ENCODE results near the gene FSTL3. TPM values are rescaled to one million over a fixed set of nuclear protein-coding genes. Genes with fewer than 3 reads are reported as not detected.
"Not testable (repeated sequence)": the region's sequence is repeated elsewhere in the genome, so short reads cannot be mapped to it uniquely, and the experiment has no call there.

Gene FSTL3
- total and polyA plus RNA-seq, 7 donors = 4.3 to 30.3 (median 6.3) TPM

GRCh38 chr19:663682-664117, 12.5 kb upstream of the FSTL3 start:
- WGBS, 3 donors = 28 to 31% (median 28%) methylated on average over 18 of the region's 18 CpGs
- no peak for TF ChIP-seq CTCF (IDR thresholded peaks at IDR 0.05)
- intact Hi-C loops (cut with DNase I) = loop anchor here in 1 of 2 donors (2.0 kb wide), 1 partner anchor 71 kb away; no protein-coding TSS in a partner anchor
- DNase-seq = no peak
- H3K4me3 ChIP-seq = peak overlapping the region; percentile 100
- no peaks in the 10 kb centered on the region for H3K27me3 ChIP-seq (ENCODE audit: insufficient read depth in 3 of 3, low read length in 2 of 3)
- peak overlapping the region; percentile 89 for H3K27ac ChIP-seq
- no peaks in the 10 kb centered on the region for H3K9me3 ChIP-seq
- peaks cover 45% of the 10 kb centered on the region for H3K4me1 ChIP-seq
- H3K36me3 ChIP-seq (ENCODE audit: insufficient read depth in 1 of 2, low read depth in 1 of 2) = no peaks in the 10 kb centered on the region
- ATAC-seq = peak in 2 of 4 donors; percentile 30 to 39

GRCh38 chr19:664913-665443, 11.2 kb upstream of the FSTL3 start:
- ATAC-seq (peak; percentile 23 to 68 (median 40)), DNase-seq (peak; percentile 82 to 88)
- Histone ChIP-seq H3K36me3 (ENCODE audit: insufficient read depth in 1 of 2, low read depth in 1 of 2) (no peaks in the 10 kb centered on the region), H3K27me3 (ENCODE audit: insufficient read depth in 3 of 3, low read length in 2 of 3) (no peaks in the 10 kb centered on the region), H3K4me1 (peaks cover 32% of the 10 kb centered on the region), H3K4me3 (peak overlapping the region; percentile 44), H3K9me3 (no peaks in the 10 kb centered on the region), H3K27ac (no peak overlapping the region)
- WGBS, 3 donors = 5 to 9% (median 7%) methylated on average over 22 to 24 of the region's 24 CpGs
- intact Hi-C loops (cut with DNase I) = loop anchor here (1.0 to 2.0 kb wide), 2 partner anchors 69 to 70 kb away; no protein-coding TSS in a partner anchor
- peak; percentile 90 for TF ChIP-seq CTCF (IDR thresholded peaks at IDR 0.05)

- 86 to 93% (median 87%) methylated on average over 30 to 38 of the region's 38 CpGs for WGBS, 3 donors
- H3K4me3 ChIP-seq; H3K36me3 ChIP-seq (ENCODE audit: insufficient read depth in 1 of 2, low read depth in 1 of 2); H3K27ac ChIP-seq; H3K9me3 ChIP-seq; ATAC-seq; DNase-seq; H3K27me3 ChIP-seq (ENCODE audit: insufficient read depth in 3 of 3, low read length in 2 of 3): not testable (repeated sequence)
- H3K4me1 ChIP-seq = peaks cover 12% of the 10 kb centered on the region
- intact Hi-C loops (cut with DNase I) = loop anchor here in 1 of 2 donors (2.0 kb wide), 1 partner anchor 70 kb away; no protein-coding TSS in a partner anchor
Measured at GRCh38 chr19:666985-667573, 9.1 kb upstream of the FSTL3 start.

- intact Hi-C loops (cut with DNase I) = not testable (repeated sequence)
Measured at GRCh38 chr19:668675-669434, 7.3 kb upstream of the FSTL3 start.

GRCh38 chr19:670609-671075, 5.5 kb upstream of the FSTL3 start:
- Histone ChIP-seq H3K27me3 (ENCODE audit: insufficient read depth in 3 of 3, low read length in 2 of 3) (peaks cover 0 to 9% (median 6%) of the 10 kb centered on the region in 3 donors), H3K27ac (no peak overlapping the region), H3K4me3 (no peak overlapping the region), H3K9me3 (no peaks in the 10 kb centered on the region), H3K4me1 (no peaks in the 10 kb centered on the region), H3K36me3 (ENCODE audit: insufficient read depth in 1 of 2, low read depth in 1 of 2) (no peaks in the 10 kb centered on the region)
- WGBS, 3 donors = 66 to 73% (median 68%) methylated on average over 9 of the region's 9 CpGs
- ATAC-seq (no peak), DNase-seq (no peak)
- intact Hi-C loops (cut with DNase I) = no loop called here
- no peak for TF ChIP-seq CTCF (IDR thresholded peaks at IDR 0.05)

More at GRCh38 chr19:668675-669434, 7.3 kb upstream of the FSTL3 start:
- not testable (repeated sequence) for H3K9me3 ChIP-seq; H3K4me1 ChIP-seq; DNase-seq; H3K27ac ChIP-seq; H3K4me3 ChIP-seq; ATAC-seq; H3K27me3 ChIP-seq (ENCODE audit: insufficient read depth in 3 of 3, low read length in 2 of 3); H3K36me3 ChIP-seq (ENCODE audit: insufficient read depth in 1 of 2, low read depth in 1 of 2)
- 63 to 65% (median 65%) methylated on average over 12 of the region's 12 CpGs for WGBS, 3 donors

Data from psoas muscle (tissue), 8 donors.